Measurements from ENCODE around the gene ITPK1.

Gene ITPK1

GRCh38 chr14:93034671-93034994 is 81.1 kb downstream of the ITPK1 start:
- no peak for TF ChIP-seq SIN3A (IDR thresholded peaks at IDR 0.05; ENCODE audit: borderline replicate concordance, insufficient read depth, low read length)
- no peak for TF ChIP-seq REST (IDR thresholded peaks at IDR 0.05; ENCODE audit: insufficient read depth in 1 of 2, low read depth in 2 of 2, low read length in 2 of 2)
- TF ChIP-seq FOXP2 (optimal IDR thresholded peaks at IDR 0.05; ENCODE audit: borderline replicate concordance, extremely low read depth, extremely low read length, insufficient read depth) = no peak
- TF ChIP-seq TAF1 (IDR thresholded peaks at IDR 0.05; ENCODE audit: borderline replicate concordance, insufficient read depth, low read length) = no peak
- TF ChIP-seq POLR2AphosphoS5 (IDR thresholded peaks at IDR 0.05; ENCODE audit: low read depth, low read length) = no peak

- no peak for TF ChIP-seq SIN3A (IDR thresholded peaks at IDR 0.05; ENCODE audit: borderline replicate concordance, insufficient read depth, low read length)
- no peak for TF ChIP-seq REST (IDR thresholded peaks at IDR 0.05; ENCODE audit: insufficient read depth in 1 of 2, low read depth in 2 of 2, low read length in 2 of 2)
- no peak for TF ChIP-seq POLR2AphosphoS5 (IDR thresholded peaks at IDR 0.05; ENCODE audit: low read depth, low read length)
These were observed 81.6 kb downstream of the ITPK1 start for GRCh38 chr14:93033983-93034670.

- TF ChIP-seq FOXP2 (optimal IDR thresholded peaks at IDR 0.05; ENCODE audit: borderline replicate concordance, extremely low read depth, extremely low read length, insufficient read depth) (no peak), TAF1 (IDR thresholded peaks at IDR 0.05; ENCODE audit: borderline replicate concordance, insufficient read depth, low read length) (no peak), SIN3A (IDR thresholded peaks at IDR 0.05; ENCODE audit: borderline replicate concordance, insufficient read depth, low read length) (no peak)
These were observed 82.4 kb downstream of the ITPK1 start for GRCh38 chr14:93033084-93033982.

GRCh38 chr14:93032421-93032936 is 83.2 kb downstream of the ITPK1 start:
- TF ChIP-seq POLR2AphosphoS5 (IDR thresholded peaks at IDR 0.05; ENCODE audit: low read depth, low read length) = no peak
- TF ChIP-seq FOXP2 (optimal IDR thresholded peaks at IDR 0.05; ENCODE audit: borderline replicate concordance, extremely low read depth, extremely low read length, insufficient read depth) = no peak
- TF ChIP-seq SIN3A (IDR thresholded peaks at IDR 0.05; ENCODE audit: borderline replicate concordance, insufficient read depth, low read length) = no peak
- no peak for TF ChIP-seq TAF1 (IDR thresholded peaks at IDR 0.05; ENCODE audit: borderline replicate concordance, insufficient read depth, low read length)

- TF ChIP-seq REST (IDR thresholded peaks at IDR 0.05; ENCODE audit: insufficient read depth in 1 of 2, low read depth in 2 of 2, low read length in 2 of 2) (no peak), TAF1 (IDR thresholded peaks at IDR 0.05; ENCODE audit: borderline replicate concordance, insufficient read depth, low read length) (no peak), POLR2AphosphoS5 (IDR thresholded peaks at IDR 0.05; ENCODE audit: low read depth, low read length) (no peak), SIN3A (IDR thresholded peaks at IDR 0.05; ENCODE audit: borderline replicate concordance, insufficient read depth, low read length) (no peak), FOXP2 (optimal IDR thresholded peaks at IDR 0.05; ENCODE audit: borderline replicate concordance, extremely low read depth, extremely low read length, insufficient read depth) (no peak)
These were observed 84.0 kb downstream of the ITPK1 start for GRCh38 chr14:93031505-93032315.

Measured in PFSK-1 (cell line).